Cardiac fibroblast (primary cell): Measurements from ENCODE around the gene GCK.

Experiments used
- DNase-seq, 2 donors: peaks; one replicate each; pipeline versions ENCODE4 v3.0.0 to v3.0.0-alpha.2; 2010; ENCODE audit warnings: low read depth in 2 of 2
- H3K4me3 ChIP-seq, 2 donors: replicated peaks in 1 of 2; 1 replicate in 1 of 2; 2 replicates in 1 of 2; pipeline ENCODE4 v1.5.1; 2011; ENCODE audit warnings: low read depth in 2 of 2, low read length in 2 of 2, mild to moderate bottlenecking in 2 of 2, moderate library complexity in 1 of 2
- TF ChIP-seq, protein P1 (sequence below): IDR thresholded peaks from one replicate; pipeline ENCODE4 v1.5.1; 2011; ENCODE audit warnings: low read depth, mild to moderate bottlenecking, low read length, inconsistent platforms

The GCK gene

DNA sequence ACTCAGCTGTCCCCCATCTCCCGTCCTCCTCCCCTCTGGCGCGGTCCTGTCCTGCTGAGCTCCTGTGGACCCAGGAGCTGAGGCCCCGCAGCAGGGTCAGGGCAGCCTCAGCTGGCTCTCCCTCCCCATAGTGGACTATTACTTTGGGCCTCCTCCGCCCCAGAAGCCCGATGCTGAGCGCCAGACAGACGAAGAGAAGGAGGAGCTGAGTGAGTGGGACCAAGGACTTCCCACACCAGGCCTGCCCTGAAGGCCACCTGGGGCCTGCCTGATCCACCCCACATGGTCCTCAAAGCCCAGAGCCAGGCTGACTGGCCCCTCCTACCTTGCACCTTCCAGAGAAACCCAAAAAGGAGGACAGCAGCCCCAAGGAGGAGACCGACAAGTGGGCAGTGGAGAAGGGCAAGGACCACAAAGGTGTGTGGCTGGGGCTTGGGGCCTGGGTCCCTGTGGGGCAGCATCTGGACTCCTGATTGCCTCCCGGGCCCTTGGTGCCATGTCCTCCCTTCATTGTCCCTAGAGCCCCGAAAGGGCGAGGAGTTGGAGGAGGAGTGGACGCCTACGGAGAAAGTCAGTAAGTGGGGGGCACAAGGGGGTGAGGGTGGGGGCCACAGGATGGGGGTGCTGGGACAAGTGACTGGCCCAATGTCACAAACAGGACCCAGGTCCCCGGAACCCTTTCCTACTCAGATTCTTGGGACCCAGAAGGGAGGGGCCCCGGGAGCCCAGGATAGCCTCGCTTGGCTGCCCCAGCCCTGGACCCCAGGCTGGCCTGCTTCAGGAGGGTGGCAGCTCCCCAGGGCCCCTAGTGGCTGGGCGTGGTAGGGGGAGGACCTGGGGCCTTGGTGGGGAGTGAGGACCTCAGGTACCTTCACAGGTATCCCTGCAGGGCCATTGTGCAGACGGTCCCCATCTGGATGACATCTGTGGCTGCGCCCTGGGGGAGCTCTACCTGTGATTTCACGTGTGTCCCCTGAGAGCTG is 80.2 kb downstream of the GCK start:
- no peak for DNase-seq
- TF ChIP-seq, protein P1, sequence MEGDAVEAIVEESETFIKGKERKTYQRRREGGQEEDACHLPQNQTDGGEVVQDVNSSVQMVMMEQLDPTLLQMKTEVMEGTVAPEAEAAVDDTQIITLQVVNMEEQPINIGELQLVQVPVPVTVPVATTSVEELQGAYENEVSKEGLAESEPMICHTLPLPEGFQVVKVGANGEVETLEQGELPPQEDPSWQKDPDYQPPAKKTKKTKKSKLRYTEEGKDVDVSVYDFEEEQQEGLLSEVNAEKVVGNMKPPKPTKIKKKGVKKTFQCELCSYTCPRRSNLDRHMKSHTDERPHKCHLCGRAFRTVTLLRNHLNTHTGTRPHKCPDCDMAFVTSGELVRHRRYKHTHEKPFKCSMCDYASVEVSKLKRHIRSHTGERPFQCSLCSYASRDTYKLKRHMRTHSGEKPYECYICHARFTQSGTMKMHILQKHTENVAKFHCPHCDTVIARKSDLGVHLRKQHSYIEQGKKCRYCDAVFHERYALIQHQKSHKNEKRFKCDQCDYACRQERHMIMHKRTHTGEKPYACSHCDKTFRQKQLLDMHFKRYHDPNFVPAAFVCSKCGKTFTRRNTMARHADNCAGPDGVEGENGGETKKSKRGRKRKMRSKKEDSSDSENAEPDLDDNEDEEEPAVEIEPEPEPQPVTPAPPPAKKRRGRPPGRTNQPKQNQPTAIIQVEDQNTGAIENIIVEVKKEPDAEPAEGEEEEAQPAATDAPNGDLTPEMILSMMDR, result peak; percentile 3
- no peak overlapping the region for H3K4me3 ChIP-seq

DNA sequence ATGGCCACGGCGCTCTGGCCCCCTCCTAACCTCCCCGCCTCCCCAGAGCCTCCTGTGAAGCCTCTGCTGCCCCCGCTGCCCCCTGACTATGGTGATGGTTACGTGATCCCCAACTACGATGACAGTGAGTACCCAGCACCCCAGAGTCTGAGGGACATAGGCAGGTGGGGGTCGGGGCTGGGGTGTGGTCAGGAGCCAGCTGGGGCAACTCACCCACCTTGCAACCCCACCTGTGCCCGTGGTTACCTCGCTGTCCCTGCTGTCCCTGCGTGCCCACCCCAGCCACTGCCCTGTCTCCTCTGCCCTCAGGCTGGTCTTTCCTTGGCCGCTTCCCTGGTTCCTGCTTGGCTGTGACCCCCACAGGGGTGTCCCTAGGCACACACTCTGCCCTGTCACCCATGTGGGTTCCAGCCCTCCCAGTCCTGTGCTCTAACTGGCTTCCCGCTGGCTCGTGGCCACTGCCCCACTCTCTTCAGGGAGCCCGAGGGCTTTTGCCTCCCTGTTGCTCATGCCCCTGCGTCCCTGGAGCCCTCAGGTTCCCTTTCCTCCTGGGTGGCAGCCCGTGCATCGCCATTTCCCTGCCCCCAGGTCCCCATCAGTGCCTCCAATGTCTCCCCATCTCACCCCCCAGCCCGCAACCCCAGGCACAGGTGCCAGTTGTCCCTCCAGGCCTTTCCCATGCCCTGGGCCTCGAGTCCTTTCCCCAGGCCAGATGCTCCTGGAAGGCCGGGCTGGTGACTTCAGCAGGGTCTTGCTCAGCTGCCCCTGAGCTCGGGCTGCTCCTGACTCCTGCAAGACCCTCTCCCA is 81.1 kb downstream of the GCK start:
- no peak for DNase-seq
- H3K4me3 ChIP-seq, result no peak overlapping the region
- TF ChIP-seq, protein P1, result no peak

DNA sequence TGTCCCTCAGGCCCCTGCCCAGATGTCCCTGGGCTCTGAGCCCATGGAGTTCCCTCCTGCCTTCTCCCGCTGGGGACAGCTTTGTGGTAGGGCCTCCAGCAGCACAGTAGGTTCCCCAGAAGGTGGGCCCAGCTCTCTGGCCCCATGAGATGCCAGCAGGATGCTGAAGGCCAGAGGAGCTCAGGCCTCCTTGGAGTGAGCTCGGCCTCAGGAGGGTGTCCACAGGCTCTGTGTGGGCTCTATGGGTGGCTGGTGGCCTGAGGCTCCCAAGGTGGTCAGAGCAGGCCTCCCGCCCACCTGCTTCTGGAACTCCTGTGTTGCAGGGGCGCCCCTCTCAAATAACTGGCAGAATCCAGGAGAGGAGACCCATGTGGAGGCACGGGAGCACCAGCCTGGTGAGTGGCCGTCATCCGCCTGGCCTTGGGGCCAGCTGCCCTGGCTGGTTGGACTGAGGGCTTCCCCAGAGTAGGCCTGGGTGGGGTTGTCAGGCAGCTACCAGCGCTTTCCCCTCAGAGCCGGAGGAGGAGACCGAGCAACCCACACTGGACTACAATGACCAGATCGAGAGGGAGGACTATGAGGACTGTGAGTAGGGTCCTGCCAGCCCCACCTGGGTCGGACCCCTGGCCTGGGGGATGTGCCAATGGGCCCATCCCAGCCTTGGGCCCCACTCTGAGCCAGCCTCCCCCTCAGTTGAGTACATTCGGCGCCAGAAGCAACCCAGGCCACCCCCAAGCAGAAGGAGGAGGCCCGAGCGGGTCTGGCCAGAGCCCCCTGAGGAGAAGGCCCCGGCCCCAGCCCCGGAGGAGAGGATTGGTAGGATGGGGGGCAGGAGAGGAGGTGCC is 81.9 kb downstream of the GCK start:
- DNase-seq, result no peak

DNA sequence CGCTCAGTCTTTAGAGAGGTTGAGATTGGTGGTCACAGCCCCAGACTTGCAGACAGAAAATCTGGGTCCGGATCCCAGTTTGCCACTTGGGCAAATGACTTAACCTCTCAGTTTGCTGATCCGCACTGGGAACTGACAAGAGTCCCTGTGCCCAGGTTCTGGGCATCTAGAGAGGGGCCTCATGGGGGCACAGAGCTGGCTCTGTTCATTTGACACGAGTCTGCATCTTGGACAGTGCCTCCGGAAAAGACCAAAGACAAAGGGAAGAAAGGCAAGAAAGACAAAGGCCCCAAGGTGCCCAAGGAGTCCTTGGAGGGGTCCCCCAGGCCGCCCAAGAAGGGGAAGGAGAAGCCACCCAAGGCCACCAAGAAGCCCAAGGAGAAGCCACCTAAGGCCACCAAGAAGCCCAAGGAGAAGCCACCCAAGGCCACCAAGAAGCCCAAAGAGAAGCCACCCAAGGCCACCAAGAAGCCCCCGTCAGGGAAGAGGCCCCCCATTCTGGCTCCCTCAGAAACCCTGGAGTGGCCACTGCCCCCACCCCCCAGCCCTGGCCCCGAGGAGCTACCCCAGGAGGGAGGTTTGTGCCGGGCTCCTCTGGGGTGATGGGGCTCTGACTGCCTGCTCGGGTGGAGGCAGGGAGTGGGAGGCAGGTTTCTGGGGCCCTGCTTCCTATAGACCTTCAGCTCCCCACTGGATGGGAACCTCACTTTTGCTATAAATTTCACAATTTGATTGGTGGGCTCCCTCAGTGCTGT is 82.8 kb downstream of the GCK start:
- TF ChIP-seq, protein P1, result no peak
- peak overlapping the region in 1 of 2 donors; percentile 63 for H3K4me3 ChIP-seq
- DNase-seq, result no peak

More for the DNA sequence above, 81.9 kb downstream of the GCK start:
- TF ChIP-seq, protein P1, result no peak
- no peak overlapping the region for H3K4me3 ChIP-seq

DNA sequence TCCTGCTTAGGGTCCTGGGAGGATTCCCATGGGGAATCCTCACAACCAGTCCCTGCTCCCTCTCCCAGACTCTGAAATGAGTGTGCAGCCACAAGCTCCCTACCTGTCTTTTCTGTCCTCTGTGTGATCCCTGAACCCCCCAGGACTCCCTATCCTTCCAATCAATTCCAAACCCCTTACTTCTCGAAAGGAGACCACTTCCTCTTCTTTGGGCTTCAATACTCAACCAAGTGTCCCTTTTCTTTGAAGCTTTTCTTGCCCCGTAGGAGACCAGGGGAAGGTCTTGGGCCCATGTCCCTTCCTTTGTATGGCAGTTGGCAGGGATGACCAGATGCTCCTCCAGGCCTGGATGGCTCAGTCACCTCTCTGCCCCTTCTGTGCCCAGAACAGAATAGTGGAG is 83.4 kb downstream of the GCK start:
- H3K4me3 ChIP-seq, result peak overlapping the region; percentile 63 to 64
- TF ChIP-seq, protein P1, result no peak
- no peak for DNase-seq
